H9 (cell line): ENCODE results near the gene C3orf20. TPM values are rescaled to one million over a fixed set of nuclear protein-coding genes. Genes with fewer than 3 reads are reported as not detected.

Source experiments
- DNase-seq: peaks from one replicate; pipeline ENCODE4 v3.0.0-alpha.2; 2017
- H2AFZ ChIP-seq: one replicate; pipeline ENCODE4 v1.6.1; 2013; ENCODE audit warnings: mild to moderate bottlenecking, low read length, control low read depth, moderate library complexity
- H2AK5ac ChIP-seq: 2 replicates; pipeline ENCODE4 v1.6.1; 2013; ENCODE audit warnings: low read length, control low read depth, mixed read lengths; ENCODE audit not compliant: insufficient read length
- H2BK120ac ChIP-seq: one replicate; pipeline ENCODE4 v1.6.1; 2013; ENCODE audit warnings: low read depth, mild to moderate bottlenecking, low read length, control low read depth, inconsistent platforms; ENCODE audit not compliant: poor library complexity, severe bottlenecking
- H2BK12ac ChIP-seq: 2 replicates; pipeline ENCODE4 v1.6.1; 2013; ENCODE audit warnings: low read length, control low read depth, mixed read lengths, low read depth; ENCODE audit not compliant: insufficient read length
- H2BK15ac ChIP-seq: 2 replicates; pipeline ENCODE4 v1.6.1; 2013; ENCODE audit warnings: low read depth, low read length, control low read depth
- H2BK20ac ChIP-seq: one replicate; pipeline ENCODE4 v1.6.1; 2013; ENCODE audit warnings: low read depth, mild to moderate bottlenecking, low read length, control low read depth, inconsistent platforms; ENCODE audit not compliant: poor library complexity, severe bottlenecking
- H2BK5ac ChIP-seq: 2 replicates; pipeline ENCODE4 v1.6.1; 2013; ENCODE audit warnings: low read length, control low read depth, mixed read lengths; ENCODE audit not compliant: insufficient read length
- H3K14ac ChIP-seq: 2 replicates; pipeline ENCODE4 v1.6.1; 2013; ENCODE audit warnings: low read length, control low read depth; ENCODE audit not compliant: insufficient read depth
- H3K18ac ChIP-seq: 2 replicates; pipeline ENCODE4 v1.6.1; 2013; ENCODE audit warnings: low read depth, mild to moderate bottlenecking, mixed read lengths, low read length, control low read depth; ENCODE audit not compliant: insufficient read length
- H3K23ac ChIP-seq: 2 replicates; pipeline ENCODE4 v1.6.1; 2013; ENCODE audit warnings: low read length, control low read depth, mixed read lengths, low read depth; ENCODE audit not compliant: insufficient read length
- H3K23me2 ChIP-seq: 2 replicates; pipeline ENCODE4 v1.6.1; 2013; ENCODE audit warnings: low read depth, mild to moderate bottlenecking, mixed read lengths, low read length, control low read depth; ENCODE audit not compliant: insufficient read length, poor library complexity, severe bottlenecking
- H3K27ac ChIP-seq: 2 replicates; pipeline ENCODE4 v1.5.1; 2013; ENCODE audit warnings: low read length, control low read depth, mixed read lengths, low read depth; ENCODE audit not compliant: insufficient read length
- H3K27me3 ChIP-seq: 2 replicates; pipeline ENCODE4 v1.6.1; 2013; ENCODE audit warnings: low read length, control low read depth, inconsistent platforms; ENCODE audit not compliant: insufficient read depth
- H3K4ac ChIP-seq: 2 replicates; pipeline ENCODE4 v1.6.1; 2013; ENCODE audit warnings: low read depth, mild to moderate bottlenecking, control low read depth, inconsistent platforms, low read length, moderate library complexity
- H3K4me1 ChIP-seq: 2 replicates; pipeline ENCODE4 v1.6.1; 2013; ENCODE audit warnings: low read length, control low read depth, inconsistent platforms; ENCODE audit not compliant: insufficient read depth
- H3K4me2 ChIP-seq: 2 replicates; pipeline ENCODE4 v1.6.1; 2013; ENCODE audit warnings: low read length, control low read depth, mixed read lengths; ENCODE audit not compliant: insufficient read length, insufficient read depth
- H3K56ac ChIP-seq: 2 replicates; pipeline ENCODE4 v1.6.1; 2013; ENCODE audit warnings: low read depth, mild to moderate bottlenecking, mixed read lengths, low read length, control low read depth; ENCODE audit not compliant: insufficient read length
- H3K79me1 ChIP-seq: 2 replicates; pipeline ENCODE4 v1.6.1; 2013; ENCODE audit warnings: low read depth, mild to moderate bottlenecking, moderate library complexity, low read length, control low read depth, inconsistent platforms; ENCODE audit not compliant: insufficient read depth, poor library complexity, severe bottlenecking
- H3K79me2 ChIP-seq: 2 replicates; pipeline ENCODE4 v1.6.1; 2013; ENCODE audit warnings: low read length, control low read depth, inconsistent platforms; ENCODE audit not compliant: insufficient read depth
- H3K9ac ChIP-seq: 2 replicates; pipeline ENCODE4 v1.6.1; 2013; ENCODE audit warnings: low read length, control low read depth, mixed read lengths; ENCODE audit not compliant: insufficient read length; ENCODE audit errors: extremely low read depth
- H3K9me3 ChIP-seq: one replicate; pipeline ENCODE4 v1.6.1; 2013; ENCODE audit warnings: low read depth, low read length, inconsistent platforms; ENCODE audit not compliant: control insufficient read depth
- H3T11ph ChIP-seq: one replicate; pipeline ENCODE4 v1.6.1; 2013; ENCODE audit warnings: mild to moderate bottlenecking, low read length, control low read depth, inconsistent platforms
- H4K20me1 ChIP-seq: one replicate; pipeline ENCODE4 v1.6.1; 2013; ENCODE audit not compliant: control insufficient read depth, insufficient read length, insufficient read depth
- H4K5ac ChIP-seq: 2 replicates; pipeline ENCODE4 v1.6.1; 2013; ENCODE audit warnings: low read depth, mild to moderate bottlenecking, mixed read lengths, low read length, control low read depth; ENCODE audit not compliant: insufficient read length
- H4K8ac ChIP-seq: replicated peaks from 2 replicates; pipeline ENCODE4 v1.6.1; 2013; ENCODE audit warnings: low read length, control low read depth, mixed read lengths, low read depth; ENCODE audit not compliant: insufficient read length
- H4K91ac ChIP-seq: 2 replicates; pipeline ENCODE4 v1.6.1; 2013; ENCODE audit warnings: low read depth, mild to moderate bottlenecking, moderate library complexity, mixed read lengths, low read length, control low read depth; ENCODE audit not compliant: insufficient read length
- H3K27ac Mint-ChIP-seq, 3 experiments: 2 replicates in 2 of 3; 3 replicates in 1 of 3; pipeline ENCODE4 v1.8.0; 2020 to 2021; ENCODE audit warnings: mixed read lengths in 3 of 3, mild to moderate bottlenecking in 1 of 3, moderate library complexity in 1 of 3
- H3K27me3 Mint-ChIP-seq: 2 replicates; pipeline ENCODE4 v1.8.0; 2021; ENCODE audit warnings: low read depth, mild to moderate bottlenecking, moderate library complexity, mixed read lengths
- H3K36me3 Mint-ChIP-seq, 3 experiments: 2 replicates in 2 of 3; 3 replicates in 1 of 3; pipeline ENCODE4 v1.8.0; 2020 to 2021; ENCODE audit warnings: low read depth in 3 of 3, mixed read lengths in 3 of 3; ENCODE audit not compliant: insufficient read depth in 1 of 3
- H3K4me1 Mint-ChIP-seq, 2 experiments: 2 replicates each; pipeline ENCODE4 v1.8.0; 2020; ENCODE audit warnings: mixed read lengths in 2 of 2
- H3K4me3 Mint-ChIP-seq, 2 experiments: 2 replicates in 1 of 2; 3 replicates in 1 of 2; pipeline ENCODE4 v1.8.0; 2020 to 2021; ENCODE audit warnings: mild to moderate bottlenecking in 2 of 2, mixed read lengths in 2 of 2, moderate library complexity in 1 of 2
- H3K9me3 Mint-ChIP-seq, 2 experiments: 2 replicates in 1 of 2; 3 replicates in 1 of 2; pipeline ENCODE4 v1.8.0; 2020; ENCODE audit warnings: mild to moderate bottlenecking in 2 of 2, mixed read lengths in 2 of 2, moderate library complexity in 1 of 2
- CTCF ChIP-seq: fragments of 200-600 bp; sonication (generic); conservative IDR thresholded peaks from 3 replicates; pipeline ENCODE4 v1.8.0; 2021; ENCODE audit warnings: antibody characterized with exemption, mild to moderate bottlenecking
- WGBS: extraction: QIAGEN DNeasy Blood & Tissue Kit; methylation state at CpG from one replicate; pipeline ENCODE4 v1.1.7; 2013; ENCODE audit warnings: missing lambda C conversion rate, low lambda C conversion rate, mixed read lengths; ENCODE audit not compliant: insufficient read length; ENCODE audit errors: extremely low coverage; 5-methylcytosine and 5-hydroxymethylcytosine counted together
- total RNA-seq: library from RNA; stranded (reverse); gene quantifications from 2 replicates; pipeline ENCODE4 v1.2.1, GENCODE V29; 2021

Gene C3orf20
- total RNA-seq, 1 experiment from 2014 or later, result not detected

DNA sequence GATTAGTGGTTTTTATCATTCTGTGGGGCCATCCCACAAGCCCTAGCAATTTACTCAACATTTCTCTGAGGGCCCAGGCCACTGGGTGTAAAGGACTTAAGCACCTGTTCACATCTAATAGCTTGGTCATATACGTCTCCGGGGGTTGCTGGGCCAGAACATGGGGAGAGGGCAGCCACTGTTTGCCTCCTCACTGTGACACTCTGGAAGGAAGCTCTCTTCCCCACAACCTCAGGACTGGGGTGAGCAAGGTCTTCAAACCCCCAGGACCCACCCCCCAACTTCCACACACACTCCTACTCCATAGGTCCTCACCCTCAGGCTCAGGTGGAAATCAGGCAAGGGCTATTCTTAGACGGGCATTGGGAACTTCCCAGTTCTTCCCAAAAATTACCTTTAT is 28.9 kb downstream of the C3orf20 start:
- no peak overlapping the region for H4K8ac ChIP-seq
- H3K27ac ChIP-seq, result no peak overlapping the region
- Mint-ChIP-seq H3K9me3 (no peaks in the 10 kb centered on the region), H3K36me3 (no peaks in the 10 kb centered on the region), H3K27me3 (peaks cover 12% of the 10 kb centered on the region), H3K4me1 (no peaks in the 10 kb centered on the region), H3K27ac (no peak overlapping the region), H3K4me3 (no peak overlapping the region)
- no peak overlapping the region for H3K4ac ChIP-seq
- no peak overlapping the region for H4K5ac ChIP-seq
- no peak overlapping the region for H3T11ph ChIP-seq
- H3K27me3 ChIP-seq, result no peaks in the 10 kb centered on the region
- no peak overlapping the region for H3K9ac ChIP-seq
- H3K23ac ChIP-seq, result no peak overlapping the region
- H4K20me1 ChIP-seq, result no peaks in the 10 kb centered on the region
- H2AK5ac ChIP-seq, result no peak overlapping the region
- no peak for TF ChIP-seq CTCF
- H2BK5ac ChIP-seq, result no peak overlapping the region
- no peak overlapping the region for H2BK20ac ChIP-seq
- no peaks in the 10 kb centered on the region for H3K23me2 ChIP-seq
- H4K91ac ChIP-seq, result no peak overlapping the region
- no peak overlapping the region for H3K56ac ChIP-seq
- no peak for DNase-seq
- H2BK120ac ChIP-seq, result no peak overlapping the region
- no peaks in the 10 kb centered on the region for H3K4me1 ChIP-seq
- no peaks in the 10 kb centered on the region for H3K79me1 ChIP-seq
- H3K4me2 ChIP-seq, result no peak overlapping the region
- no peak overlapping the region for H2BK15ac ChIP-seq
- no peak overlapping the region for H3K14ac ChIP-seq
- H2BK12ac ChIP-seq, result no peak overlapping the region
- no peaks in the 10 kb centered on the region for H3K79me2 ChIP-seq
- no peak overlapping the region for H3K18ac ChIP-seq
- H2AFZ ChIP-seq, result no peak overlapping the region
- WGBS, result no CpG with 5 or more reads among the region's 3 CpGs
- H3K9me3 ChIP-seq, result no peaks in the 10 kb centered on the region
